Lung (tissue), 12 donors: Measurements from ENCODE around the gene THSD7A. TPM values are rescaled to one million over a fixed set of nuclear protein-coding genes. Genes with fewer than 3 reads are reported as not detected.

ENCODE experiments used
- ATAC-seq: fragments of 200-7000 bp; cut with Tn5 transposase; one replicate; pipeline ENCODE4 v1.9.1; 2020; ENCODE audit warnings: moderate number of reproducible peaks; ENCODE audit not compliant: insufficient read depth, low FRiP score
- DNase-seq, 3 donors: peaks; one replicate each; pipeline ENCODE4 v3.0.0-alpha.2; 2013 to 2017
- H3K27ac ChIP-seq, 2 donors: one replicate each; pipeline ENCODE4 v1.5.1; 2013; ENCODE audit warnings: mild to moderate bottlenecking in 2 of 2, moderate library complexity in 2 of 2, control low read depth in 1 of 2, inconsistent platforms in 1 of 2, low read depth in 1 of 2, low read length in 1 of 2
- H3K27me3 ChIP-seq, 3 donors: one replicate each; pipeline ENCODE4 v1.5.1; 2013; ENCODE audit warnings: low read length in 2 of 3; ENCODE audit not compliant: control insufficient read depth in 3 of 3, insufficient read depth in 3 of 3
- H3K36me3 ChIP-seq, 4 donors: one replicate each; pipeline ENCODE4 v1.5.1; 2013; ENCODE audit warnings: low read length in 4 of 4, mild to moderate bottlenecking in 1 of 4, moderate library complexity in 1 of 4; ENCODE audit not compliant: control insufficient read depth in 4 of 4, insufficient read depth in 4 of 4
- H3K4me1 ChIP-seq, 5 donors: one replicate each; pipeline ENCODE4 v1.5.1; 2013; ENCODE audit warnings: low read length in 5 of 5, mild to moderate bottlenecking in 2 of 5, moderate library complexity in 1 of 5; ENCODE audit not compliant: control insufficient read depth in 5 of 5, insufficient read depth in 5 of 5
- H3K4me3 ChIP-seq: one replicate; pipeline ENCODE4 v1.5.1; 2013; ENCODE audit warnings: mild to moderate bottlenecking, control low read depth, moderate library complexity
- H3K9ac ChIP-seq, 2 donors: one replicate each; pipeline ENCODE4 v1.5.1; 2013; ENCODE audit warnings: low read length in 2 of 2, control low read depth in 1 of 2; ENCODE audit not compliant: insufficient read depth in 1 of 2
- H3K9me3 ChIP-seq, 4 donors: one replicate each; pipeline ENCODE4 v1.5.1; 2013; ENCODE audit warnings: low read length in 3 of 4, mild to moderate bottlenecking in 1 of 4, moderate library complexity in 1 of 4; ENCODE audit not compliant: control insufficient read depth in 4 of 4, insufficient read depth in 3 of 4
- WGBS, 2 donors: extraction: QIAGEN DNeasy Blood & Tissue Kit; methylation state at CpG; one replicate each; pipeline ENCODE4 v1.1.7; 2013; 5-methylcytosine and 5-hydroxymethylcytosine counted together
- polyA plus RNA-seq, 2 donors: library from polyadenylated mRNA; stranded (reverse); fragments of 200-250 nt; gene quantifications; one replicate each; pipeline ENCODE4 v1.2.1, GENCODE V29; 2013
- total RNA-seq, 2 donors: library from RNA; depleted of rRNA in 1 of 2; stranded (reverse); fragments of >200 nt in 1 of 2; gene quantifications; one replicate each; pipeline ENCODE4 v1.2.1, GENCODE V29; 2014 to 2021
- TF ChIP-seq, protein P1 (sequence below): IDR thresholded peaks from 2 replicates; pipeline ENCODE4 v1.5.1; 2012; ENCODE audit warnings: mild to moderate bottlenecking; ENCODE audit errors: control extremely low read depth, extremely low read depth
- donor health status: control.
- donor health status: control.
- donor health status: Bipolar disorder and iron deficiency.
- donor health status: healthy.
- donor health status: DM: yes; HTN: yes; CAD: no.

The THSD7A gene
- total and polyA plus RNA-seq, 4 donors, result 0.53 to 12.1 (median 4.5) TPM

DNA sequence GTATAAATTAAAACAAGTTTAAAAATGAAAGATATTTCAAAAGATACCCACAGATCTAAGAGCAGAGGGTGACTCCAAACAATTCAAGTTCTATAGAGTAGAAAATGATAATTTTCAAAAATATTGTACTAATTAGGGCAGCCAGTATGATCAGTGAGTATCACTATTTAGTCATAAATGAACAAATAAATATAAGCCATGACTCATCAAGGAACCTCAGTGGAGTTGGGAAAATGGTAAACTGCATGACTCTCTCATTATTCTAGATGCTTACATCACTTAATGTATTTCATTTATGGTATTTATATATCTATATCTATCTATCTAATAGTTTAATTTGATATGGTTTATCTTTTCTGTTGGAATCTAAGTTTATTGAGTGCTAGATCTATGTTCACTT is 94.3 kb downstream of the THSD7A start:
- Histone ChIP-seq H3K9me3 (no peaks in the 10 kb centered on the region), H3K4me3 (no peak overlapping the region), H3K4me1 (peaks cover 0 to 4% (median 0%) of the 10 kb centered on the region in 5 donors), H3K36me3 (no peaks in the 10 kb centered on the region), H3K27me3 (no peaks in the 10 kb centered on the region), H3K9ac (no peak overlapping the region), H3K27ac (no peak overlapping the region)
- DNase-seq, result no peak
- ATAC-seq, result no peak
- TF ChIP-seq, protein P1, sequence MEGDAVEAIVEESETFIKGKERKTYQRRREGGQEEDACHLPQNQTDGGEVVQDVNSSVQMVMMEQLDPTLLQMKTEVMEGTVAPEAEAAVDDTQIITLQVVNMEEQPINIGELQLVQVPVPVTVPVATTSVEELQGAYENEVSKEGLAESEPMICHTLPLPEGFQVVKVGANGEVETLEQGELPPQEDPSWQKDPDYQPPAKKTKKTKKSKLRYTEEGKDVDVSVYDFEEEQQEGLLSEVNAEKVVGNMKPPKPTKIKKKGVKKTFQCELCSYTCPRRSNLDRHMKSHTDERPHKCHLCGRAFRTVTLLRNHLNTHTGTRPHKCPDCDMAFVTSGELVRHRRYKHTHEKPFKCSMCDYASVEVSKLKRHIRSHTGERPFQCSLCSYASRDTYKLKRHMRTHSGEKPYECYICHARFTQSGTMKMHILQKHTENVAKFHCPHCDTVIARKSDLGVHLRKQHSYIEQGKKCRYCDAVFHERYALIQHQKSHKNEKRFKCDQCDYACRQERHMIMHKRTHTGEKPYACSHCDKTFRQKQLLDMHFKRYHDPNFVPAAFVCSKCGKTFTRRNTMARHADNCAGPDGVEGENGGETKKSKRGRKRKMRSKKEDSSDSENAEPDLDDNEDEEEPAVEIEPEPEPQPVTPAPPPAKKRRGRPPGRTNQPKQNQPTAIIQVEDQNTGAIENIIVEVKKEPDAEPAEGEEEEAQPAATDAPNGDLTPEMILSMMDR, result no peak

GRCh38 chr7:11732207-11732606 is 99.8 kb downstream of the THSD7A start:
- no peaks in the 10 kb centered on the region for H3K27me3 ChIP-seq
- DNase-seq (no peak), ATAC-seq (no peak)
- TF ChIP-seq, protein P1, result no peak
- H3K9ac ChIP-seq, result no peak overlapping the region
- H3K36me3 ChIP-seq, result no peaks in the 10 kb centered on the region
- peaks cover 0 to 7% (median 0%) of the 10 kb centered on the region in 5 donors for H3K4me1 ChIP-seq
- no peak overlapping the region for H3K4me3 ChIP-seq
- no peak overlapping the region for H3K27ac ChIP-seq
- H3K9me3 ChIP-seq, result no peaks in the 10 kb centered on the region
- WGBS, 2 donors, result 88 to 89% methylated on average over 4 of the region's 4 CpGs

GRCh38 chr7:11730725-11731124 is 101.3 kb downstream of the THSD7A start:
- no peak overlapping the region for H3K27ac ChIP-seq
- H3K27me3 ChIP-seq, result no peaks in the 10 kb centered on the region
- H3K9me3 ChIP-seq, result no peaks in the 10 kb centered on the region
- ATAC-seq, result no peak
- no peaks in the 10 kb centered on the region for H3K36me3 ChIP-seq
- H3K9ac ChIP-seq, result no peak overlapping the region
- TF ChIP-seq, protein P1, result no peak
- H3K4me3 ChIP-seq, result no peak overlapping the region
- no peak for DNase-seq
- WGBS, 2 donors, result 95 to 100% methylated on average over 1 of the region's 1 CpG
- peaks cover 0 to 21% (median 0%) of the 10 kb centered on the region in 5 donors for H3K4me1 ChIP-seq

GRCh38 chr7:11727864-11728263 is 104.1 kb downstream of the THSD7A start:
- 59 to 78% methylated on average over 1 of the region's 1 CpG for WGBS, 2 donors
- Histone ChIP-seq H3K9ac (no peak overlapping the region), H3K9me3 (no peaks in the 10 kb centered on the region), H3K4me1 (peaks cover 0 to 21% (median 0%) of the 10 kb centered on the region in 5 donors), H3K27ac (no peak overlapping the region), H3K27me3 (no peaks in the 10 kb centered on the region), H3K36me3 (no peaks in the 10 kb centered on the region), H3K4me3 (no peak overlapping the region)
- peak in 2 of 3 donors; percentile 28 to 44 for DNase-seq
- TF ChIP-seq, protein P1, result no peak
- ATAC-seq, result no peak
